Body of pancreas (tissue), 4 donors: ENCODE measurements around the gene PHC3. TPM values are rescaled to one million over a fixed set of nuclear protein-coding genes. Genes with fewer than 3 reads are reported as not detected.
"Not testable (repeated sequence)": the region's sequence is repeated elsewhere in the genome, so short reads cannot be mapped to it uniquely, and the experiment has no call there.

ENCODE experiments used
- ATAC-seq: fragments of 150-250 bp; one replicate; pipeline ENCODE4 v1.9.1; 2016
- DNase-seq, 4 donors: peaks; one replicate each; pipeline ENCODE4 v3.0.0-alpha.2; 2019
- H3K27ac ChIP-seq, 4 donors: fragments of 200-600 bp; sonication (generic); 1 replicate in 3 of 4; 2 replicates in 1 of 4; pipeline versions ENCODE4 v1.5.1 to v1.6.1; 2016 to 2019; ENCODE audit warnings: mild to moderate bottlenecking in 1 of 4, mixed read lengths in 1 of 4, moderate library complexity in 1 of 4
- H3K27me3 ChIP-seq, 2 donors: fragments of 200-600 bp; sonication (generic); one replicate each; pipeline ENCODE4 v1.6.0; 2016; ENCODE audit warnings: mild to moderate bottlenecking in 1 of 2
- H3K36me3 ChIP-seq, 2 donors: fragments of 200-600 bp; sonication (generic); replicated peaks in 1 of 2; 2 replicates each; pipeline ENCODE4 v1.5.1; 2016; ENCODE audit warnings: low read depth in 2 of 2; ENCODE audit not compliant: insufficient read depth in 1 of 2
- H3K4me1 ChIP-seq: fragments of 200-600 bp; sonication (generic); one replicate; pipeline ENCODE4 v1.6.0; 2016
- H3K4me3 ChIP-seq, 2 donors: fragments of 200-600 bp; sonication (generic); 1 replicate in 1 of 2; 2 replicates in 1 of 2; pipeline ENCODE4 v1.5.1; 2016 to 2019
- H3K9me3 ChIP-seq, 3 donors: fragments of 200-600 bp; sonication (generic); 1 replicate in 2 of 3; 2 replicates in 1 of 3; pipeline ENCODE4 v1.5.1; 2016
- CTCF ChIP-seq, 7 experiments: fragments of 450-650 bp in 4 of 7; fragments of 200-600 bp in 3 of 7; sonication (generic) in 3 of 7; IDR thresholded peaks; one replicate each; pipeline ENCODE4 v1.5.1; 2016 to 2019; ENCODE audit warnings: antibody characterized with exemption in 7 of 7
- POLR2A ChIP-seq, 3 donors: fragments of 450-650 bp; IDR thresholded peaks; one replicate each; pipeline ENCODE4 v1.6.1; 2016; ENCODE audit warnings: antibody characterized with exemption in 3 of 3, mild to moderate bottlenecking in 2 of 3
- WGBS, 2 donors: methylation state at CpG; one replicate each; pipeline ENCODE4 v1.1.5; 2017; 5-methylcytosine and 5-hydroxymethylcytosine counted together
- intact Hi-C: fragments of 100-400 bp; cut with DNase I; formaldehyde crosslinking; loops from one replicate; pipeline ENCODE4 v1.15.1; 2023
- total RNA-seq, 2 donors: library from RNA; depleted of rRNA; stranded (reverse); fragments of >200 nt; gene quantifications; one replicate each; pipeline ENCODE4 v1.1.0, GENCODE V29; 2016

Gene PHC3
- total RNA-seq, 2 donors from 2014 or later, result 34.8 to 58.7 TPM

- intact Hi-C loops, result no loop called here
- Histone ChIP-seq H3K4me1 (no peaks in the 10 kb centered on the region), H3K27me3 (no peaks in the 10 kb centered on the region), H3K36me3 (no peaks in the 10 kb centered on the region), H3K4me3 (no peak overlapping the region), H3K27ac (no peak overlapping the region), H3K9me3 (no peaks in the 10 kb centered on the region)
- TF ChIP-seq POLR2A (IDR thresholded peaks at IDR 0.05), result no peak
- TF ChIP-seq CTCF (IDR thresholded peaks at IDR 0.05), result no peak
- WGBS, 2 donors, result 75 to 89% methylated on average over 1 of the region's 1 CpG
- no peak for ATAC-seq
- no peak for DNase-seq
Measured at GRCh38 chr3:170219850-170220249, 38.3 kb upstream of the PHC3 start.

- ATAC-seq (no peak), DNase-seq (no peak)
- intact Hi-C loops, result no loop called here
- Histone ChIP-seq H3K4me1 (no peaks in the 10 kb centered on the region), H3K27me3 (no peaks in the 10 kb centered on the region), H3K4me3 (no peak overlapping the region), H3K36me3 (no peaks in the 10 kb centered on the region), H3K9me3 (no peaks in the 10 kb centered on the region), H3K27ac (no peak overlapping the region)
- TF ChIP-seq CTCF (IDR thresholded peaks at IDR 0.05) (no peak), POLR2A (IDR thresholded peaks at IDR 0.05) (no peak)
- 95 to 96% methylated on average over 1 of the region's 1 CpG for WGBS, 2 donors
Measured at GRCh38 chr3:170211668-170212067, 30.1 kb upstream of the PHC3 start.

GRCh38 chr3:170207717-170208116 lies 26.2 kb upstream of the PHC3 start:
- Histone ChIP-seq H3K27me3 (no peaks in the 10 kb centered on the region), H3K9me3 (no peaks in the 10 kb centered on the region), H3K4me1 (no peaks in the 10 kb centered on the region), H3K36me3 (no peaks in the 10 kb centered on the region), H3K27ac (no peak overlapping the region), H3K4me3 (no peak overlapping the region)
- 62 to 73% methylated on average over 6 of the region's 6 CpGs for WGBS, 2 donors
- no peak for TF ChIP-seq CTCF (IDR thresholded peaks at IDR 0.05)
- no peak for TF ChIP-seq POLR2A (IDR thresholded peaks at IDR 0.05)
- intact Hi-C loops, result no loop called here
- DNase-seq (no peak), ATAC-seq (no peak)

- H3K27me3 ChIP-seq, H3K27ac ChIP-seq, ATAC-seq, H3K4me3 ChIP-seq, DNase-seq, intact Hi-C loops, H3K9me3 ChIP-seq, H3K4me1 ChIP-seq, H3K36me3 ChIP-seq: not testable (repeated sequence)
- WGBS, 2 donors, result 89 to 92% methylated on average over 11 of the region's 11 CpGs
Measured at GRCh38 chr3:170206164-170206762, 24.7 kb upstream of the PHC3 start.

GRCh38 chr3:170205302-170205701 lies 23.8 kb upstream of the PHC3 start:
- Histone ChIP-seq H3K4me3 (no peak overlapping the region), H3K36me3 (no peaks in the 10 kb centered on the region), H3K27ac (no peak overlapping the region), H3K27me3 (no peaks in the 10 kb centered on the region), H3K9me3 (no peaks in the 10 kb centered on the region), H3K4me1 (no peaks in the 10 kb centered on the region)
- TF ChIP-seq CTCF (IDR thresholded peaks at IDR 0.05) (no peak), POLR2A (IDR thresholded peaks at IDR 0.05) (no peak)
- DNase-seq (no peak), ATAC-seq (no peak)
- intact Hi-C loops, result no loop called here
- WGBS, 2 donors, result 98 to 100% methylated on average over 2 of the region's 2 CpGs
